PFSK-1 (cell line): ENCODE data around the gene PLSCR5.

Experiments
- POLR2AphosphoS5 ChIP-seq: IDR thresholded peaks from 2 replicates; pipeline ENCODE4 v1.6.1; 2012; ENCODE audit warnings: low read depth, mild to moderate bottlenecking, control low read depth, low read length, moderate library complexity
- SIN3A ChIP-seq: IDR thresholded peaks from 2 replicates; pipeline ENCODE4 v1.6.1; 2012; ENCODE audit warnings: mild to moderate bottlenecking, low read length, moderate library complexity, borderline replicate concordance; ENCODE audit not compliant: insufficient read depth
- TAF1 ChIP-seq: IDR thresholded peaks from 2 replicates; pipeline ENCODE4 v1.6.1; 2012; ENCODE audit warnings: low read length, control low read depth, borderline replicate concordance; ENCODE audit not compliant: insufficient read depth

- TF ChIP-seq POLR2AphosphoS5 (no peak), TAF1 (no peak), SIN3A (no peak)
These were observed 43.7 kb downstream of the PLSCR5 start for GRCh38 chr3:146561463-146561862.
